ENCODE results near the gene N4BP2. TPM values are rescaled to one million over a fixed set of nuclear protein-coding genes. Genes with fewer than 3 reads are reported as not detected.

N4BP2 gene
- total RNA-seq, 2 experiments from 2014 or later: 17.6 to 21.9 TPM

GRCh38 chr4:40199179-40199670, 142.6 kb downstream of the N4BP2 start:
- Mint-ChIP-seq H3K9me3 (no peaks in the 10 kb centered on the region), H3K27ac (peak overlapping the region; percentile 97), H3K4me1 (peaks cover 41% of the 10 kb centered on the region), H3K27me3 (peaks cover 3% of the 10 kb centered on the region), H3K4me3 (peak overlapping the region; percentile 93), H3K36me3 (peaks cover 69% of the 10 kb centered on the region)
- no peak for DNase-seq

GRCh38 chr4:40199999-40200874, 143.6 kb downstream of the N4BP2 start:
- Mint-ChIP-seq H3K27ac (peak overlapping the region; percentile 97), H3K27me3 (peaks cover 3% of the 10 kb centered on the region), H3K4me1 (peaks cover 44% of the 10 kb centered on the region), H3K4me3 (peak overlapping the region; percentile 93), H3K36me3 (peaks cover 79% of the 10 kb centered on the region), H3K9me3 (no peaks in the 10 kb centered on the region)
- DNase-seq: peak; percentile 84

GRCh38 chr4:40200875-40201801, 144.5 kb downstream of the N4BP2 start:
- Mint-ChIP-seq H3K4me1 (peaks cover 46% of the 10 kb centered on the region), H3K4me3 (peak overlapping the region; percentile 93)

GRCh38 chr4:40201898-40202297, 145.2 kb downstream of the N4BP2 start:
- H3K9me3 Mint-ChIP-seq: no peaks in the 10 kb centered on the region
- H3K4me3 Mint-ChIP-seq: peak overlapping the region; percentile 93
- no peak for DNase-seq
- peaks cover 49% of the 10 kb centered on the region for H3K4me1 Mint-ChIP-seq
- H3K36me3 Mint-ChIP-seq: peaks cover 89% of the 10 kb centered on the region
- H3K27me3 Mint-ChIP-seq: peaks cover 3% of the 10 kb centered on the region
- peak overlapping the region; percentile 97 for H3K27ac Mint-ChIP-seq

More at GRCh38 chr4:40200875-40201801, 144.5 kb downstream of the N4BP2 start:
- peaks cover 85% of the 10 kb centered on the region for H3K36me3 Mint-ChIP-seq
- no peaks in the 10 kb centered on the region for H3K9me3 Mint-ChIP-seq
- no peak for DNase-seq
- peaks cover 3% of the 10 kb centered on the region for H3K27me3 Mint-ChIP-seq
- H3K27ac Mint-ChIP-seq: peak overlapping the region; percentile 97

- Mint-ChIP-seq H3K4me1 (peaks cover 54% of the 10 kb centered on the region), H3K27me3 (peaks cover 3% of the 10 kb centered on the region)
These were observed 145.8 kb downstream of the N4BP2 start for GRCh38 chr4:40202474-40202873.

GRCh38 chr4:40204507-40205258, 148.0 kb downstream of the N4BP2 start:
- peak overlapping the region; percentile 93 for H3K4me3 Mint-ChIP-seq
- peaks cover 84% of the 10 kb centered on the region for H3K36me3 Mint-ChIP-seq
- H3K27ac Mint-ChIP-seq: peak overlapping the region; percentile 97
- DNase-seq: no peak
- peaks cover 3% of the 10 kb centered on the region for H3K27me3 Mint-ChIP-seq
- H3K9me3 Mint-ChIP-seq: no peaks in the 10 kb centered on the region
- H3K4me1 Mint-ChIP-seq: peaks cover 67% of the 10 kb centered on the region

More at GRCh38 chr4:40202474-40202873, 145.8 kb downstream of the N4BP2 start:
- peak overlapping the region; percentile 93 for H3K4me3 Mint-ChIP-seq
- H3K9me3 Mint-ChIP-seq: no peaks in the 10 kb centered on the region
- peak overlapping the region; percentile 97 for H3K27ac Mint-ChIP-seq
- no peak for DNase-seq
- peaks cover 91% of the 10 kb centered on the region for H3K36me3 Mint-ChIP-seq

- Mint-ChIP-seq H3K27ac (peak overlapping the region; percentile 97), H3K4me1 (peaks cover 69% of the 10 kb centered on the region), H3K27me3 (peaks cover 3% of the 10 kb centered on the region), H3K9me3 (no peaks in the 10 kb centered on the region), H3K36me3 (peaks cover 83% of the 10 kb centered on the region), H3K4me3 (peak overlapping the region; percentile 93)
- no peak for DNase-seq
These were observed 148.9 kb downstream of the N4BP2 start for GRCh38 chr4:40205259-40206198.

- H3K36me3 Mint-ChIP-seq: peaks cover 81% of the 10 kb centered on the region
- H3K4me3 Mint-ChIP-seq: peak overlapping the region; percentile 93
- peaks cover 70% of the 10 kb centered on the region for H3K4me1 Mint-ChIP-seq
- DNase-seq: no peak
- H3K27ac Mint-ChIP-seq: peak overlapping the region; percentile 97
- no peaks in the 10 kb centered on the region for H3K9me3 Mint-ChIP-seq
- H3K27me3 Mint-ChIP-seq: no peaks in the 10 kb centered on the region
These were observed 149.8 kb downstream of the N4BP2 start for GRCh38 chr4:40206426-40206825.

Other genes starting within 250 kb of the N4BP2 start
- 100 to 1,000 TPM; 104 to 107 TPM for gene PDS5A, start 78.9 kb upstream of the N4BP2 start, total RNA-seq
- gene RHOH, start 140.2 kb downstream of the N4BP2 start, total RNA-seq: 100 to 1,000 TPM; 112 to 114 TPM

Data from activated naive CD8-positive, alpha-beta T cell treated with anti-CD3 and anti-CD28 coated beads for 36 hours (primary cell).